HepG2 (cell line): Measurements from ENCODE around the gene SMC1A. TPM values are rescaled to one million over a fixed set of nuclear protein-coding genes. Genes with fewer than 3 reads are reported as not detected.

Experiments used
- ATAC-seq: fragments of 200-7000 bp; cut with Tn5 transposase; 3 replicates; pipeline ENCODE4 v1.9.1; 2020; ENCODE audit warnings: mild to moderate bottlenecking, moderate library complexity
- BruUV-seq: library from RNA; stranded (reverse); fragments of 400-500 nt; replicated peaks from 2 replicates; lab custom pipeline; 2021; lab: Mats Ljungman, UMichigan
- CTCF ChIA-PET: fragments of 300-600 bp; formaldehyde crosslinking; extraction: SDS; loops from one replicate; lab custom pipeline; 2021; ENCODE audit warnings: low total read pairs, inconsistent platforms, low intra/inter-chr PET ratio; lab: Yijun Ruan, JAX
- POLR2A ChIA-PET: fragments of 350-600 bp; sonication (Branson Sonifier 250); formaldehyde crosslinking; loops from one replicate; lab custom pipeline; 2020; ENCODE audit warnings: antibody characterized with exemption, inconsistent platforms; lab: Yijun Ruan, JAX
- DNase-seq: peaks from one replicate; pipeline ENCODE4 v3.0.0-alpha.2; 2015; ENCODE audit warnings: low spot score
- FAIRE-seq: peaks from 3 replicates; lab custom pipeline; 2011; peaks lifted over from hg19 to GRCh38; lab: Jason Lieb, UNC
- H2AFZ ChIP-seq: one replicate; pipeline ENCODE4 v1.6.1; 2011; ENCODE audit warnings: low read length, inconsistent platforms
- H3K27ac ChIP-seq: fragments of 300-600 bp; 3 replicates; pipeline ENCODE4 v1.8.0; 2011; ENCODE audit warnings: mixed run types, mild to moderate bottlenecking, mixed read lengths, low read length, inconsistent platforms; ENCODE audit not compliant: insufficient read depth; ENCODE audit errors: extremely low read length
- H3K27me3 ChIP-seq, 2 experiments: fragments of 200-600 bp in 1 of 2; 2 replicates in 1 of 2; 3 replicates in 1 of 2; pipeline versions ENCODE4 v1.6.0 to v1.8.0; 2011; ENCODE audit warnings: low read length in 2 of 2, mild to moderate bottlenecking in 2 of 2, moderate library complexity in 2 of 2, inconsistent platforms in 1 of 2; ENCODE audit not compliant: insufficient read depth in 2 of 2, control insufficient read depth in 1 of 2
- H3K36me3 ChIP-seq, 2 experiments: fragments of 200-600 bp in 1 of 2; replicated peaks in 1 of 2; 2 replicates in 1 of 2; 3 replicates in 1 of 2; pipeline versions ENCODE4 v1.5.1 to v1.8.0; 2011; ENCODE audit warnings: low read length in 2 of 2, inconsistent platforms in 1 of 2; ENCODE audit not compliant: insufficient read depth in 2 of 2, control insufficient read depth in 1 of 2
- H3K4me1 ChIP-seq: 2 replicates; pipeline ENCODE4 v1.5.1; 2012; ENCODE audit warnings: low read length, inconsistent platforms; ENCODE audit not compliant: insufficient read depth
- H3K4me2 ChIP-seq: 2 replicates; pipeline ENCODE4 v1.6.0; 2011; ENCODE audit warnings: low read depth, low read length, inconsistent platforms
- H3K4me3 ChIP-seq, 3 experiments: fragments of 200-600 bp in 1 of 3; sonication (generic), shearing (Covaris generic) in 1 of 3; replicated peaks in 1 of 3; 2 replicates each; pipeline ENCODE4 v1.5.1; 2011 to 2016; ENCODE audit warnings: low read length in 3 of 3, inconsistent platforms in 2 of 3, low read depth in 2 of 3, mild to moderate bottlenecking in 2 of 3, control low read depth in 1 of 3, mixed read lengths in 1 of 3; ENCODE audit not compliant: insufficient read depth in 1 of 3
- H3K79me2 ChIP-seq: one replicate; pipeline ENCODE4 v1.6.1; 2011; ENCODE audit warnings: low read length, inconsistent platforms; ENCODE audit not compliant: insufficient read depth
- H3K9ac ChIP-seq: 2 replicates; pipeline ENCODE4 v1.6.0; 2011; ENCODE audit warnings: mild to moderate bottlenecking, low read depth, low read length, inconsistent platforms; ENCODE audit not compliant: insufficient read depth
- H3K9me3 ChIP-seq: 2 replicates; pipeline ENCODE4 v1.5.1; 2012; ENCODE audit warnings: mild to moderate bottlenecking, low read length
- H4K20me1 ChIP-seq: 2 replicates; pipeline ENCODE4 v1.6.0; 2011; ENCODE audit warnings: inconsistent platforms, mild to moderate bottlenecking, low read length, moderate library complexity; ENCODE audit not compliant: insufficient read depth
- ARNT2 ChIP-seq: sonication (generic); formaldehyde crosslinking; IDR thresholded peaks from 2 replicates; pipeline ENCODE4 v1.8.0; 2022; ENCODE audit warnings: mild to moderate bottlenecking, low read depth, missing genetic modification reagents, moderate library complexity
- EED ChIP-seq: sonication (generic); formaldehyde crosslinking; IDR thresholded peaks from 2 replicates; pipeline ENCODE4 v1.5.0; 2020; ENCODE audit warnings: mild to moderate bottlenecking, missing genetic modification reagents
- TBX2 ChIP-seq: sonication (generic); formaldehyde crosslinking; IDR thresholded peaks from 2 replicates; pipeline ENCODE4 v1.5.0; 2020; ENCODE audit warnings: missing genetic modification reagents, mild to moderate bottlenecking, borderline replicate concordance
- U2AF1 ChIP-seq: fragments of 200-400 bp; formaldehyde crosslinking; optimal IDR thresholded peaks from 2 replicates; pipeline ENCODE3; 2017; ENCODE audit warnings: mild to moderate bottlenecking, low read depth, low read length
- ZNF253 ChIP-seq: sonication (generic); formaldehyde crosslinking; IDR thresholded peaks from 2 replicates; pipeline ENCODE4 v1.8.0; 2022; ENCODE audit warnings: mild to moderate bottlenecking, missing genetic modification reagents, borderline replicate concordance
- WGBS: methylation state at CpG from one replicate; pipeline ENCODE4 v1.1.6; 2017; ENCODE audit warnings: low lambda C conversion rate; 5-methylcytosine and 5-hydroxymethylcytosine counted together
- in situ Hi-C: cut with HindIII; loops from 2 replicates; pipeline ENCODE4 v1.10.0; 2017; ENCODE audit warnings: low pct_unique_long_range_greater_than_20kb; ENCODE audit not compliant: extremely low pct_ligation_motif_present
- intact Hi-C: fragments of 100-400 bp; cut with micrococcal nuclease; formaldehyde crosslinking; loops from one replicate; pipeline ENCODE4 v1.10.0; 2022; ENCODE audit not compliant: unreplicated experiment
- microRNA-seq: library from miRNA; unstranded; fragments of <30 nt; microRNA quantifications from one replicate; pipeline ENCODE4, GENCODE V29; 2020
- polyA plus RNA-seq, 8 experiments: library from polyadenylated mRNA; depleted of rRNA in 3 of 8; stranded (reverse) in 7 of 8; unstranded in 1 of 8; fragments of >200 nt; fragmentation: Illumina TruSeq in 4 of 8; extraction: Trizol in 4 of 8; gene quantifications; 2 replicates each; pipeline versions ENCODE4 v1.2.1 to v1.2.3, GENCODE V29; 2011 to 2016; ENCODE audit warnings: low read depth in 4 of 8, missing spikeins in 1 of 8, mixed read lengths in 1 of 8; ENCODE audit not compliant: insufficient read depth in 1 of 8
- small RNA-seq, 3 experiments: library from RNA; depleted of rRNA; stranded (forward); fragments of <200 nt; gene quantifications; one replicate each; pipeline ENCODE3, GENCODE V24; 2012; ENCODE audit warnings: low read depth in 2 of 3, low replicate concordance in 1 of 3; ENCODE audit not compliant: insufficient read length in 3 of 3, insufficient read depth in 2 of 3
- total RNA-seq, 5 experiments: library from RNA; depleted of rRNA; stranded (reverse); fragments of >200 nt; fragmentation: Illumina TruSeq; extraction: Trizol; gene quantifications; 2 replicates each; pipeline ENCODE4 v1.2.3, GENCODE V29; 2016; ENCODE audit warnings: low read depth in 1 of 5
- TF ChIP-seq, protein P1 (sequence below): IDR thresholded peaks from 2 replicates; pipeline ENCODE4 v1.6.1; 2016; ENCODE audit warnings: control low read depth
- TF ChIP-seq, protein P2 (sequence below): sonication (generic); formaldehyde crosslinking; IDR thresholded peaks from 2 replicates; pipeline ENCODE4 v1.5.1; 2020; ENCODE audit warnings: missing genetic modification reagents, mild to moderate bottlenecking, borderline replicate concordance

Gene SMC1A
- total and polyA plus RNA-seq, 2 of the 13 experiments (the other 11 are each of a cell fraction or from before 2014, with no cell fraction given): 9.4 to 46.6 TPM

DNA sequence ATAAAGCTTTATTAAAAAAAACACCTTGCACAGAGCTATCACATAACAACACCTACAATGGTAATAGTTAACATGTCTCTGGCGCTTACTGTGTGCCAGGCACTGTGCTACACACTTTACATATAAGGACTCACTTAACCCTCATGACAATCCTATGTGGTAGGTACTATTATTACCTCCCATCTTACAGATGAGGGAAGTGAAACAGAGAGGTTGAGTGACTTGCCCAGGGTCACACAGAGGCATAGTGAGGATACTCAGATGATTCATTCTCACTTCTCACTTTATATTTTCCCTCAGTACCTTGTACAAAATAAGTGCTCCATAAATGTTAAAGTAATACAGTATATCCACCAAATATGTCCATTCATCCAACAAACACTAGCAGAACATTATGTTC, 97.7 kb downstream of the SMC1A start:
- Histone ChIP-seq H3K27me3 (peaks cover 4 to 17% of the 10 kb centered on the region in 2 experiments; a peak in 4 of 5 replicates), H3K4me3 (no peak overlapping the region), H3K36me3 (no peaks in the 10 kb centered on the region), H3K9me3 (no peaks in the 10 kb centered on the region), H4K20me1 (no peaks in the 10 kb centered on the region), H3K27ac (no peak overlapping the region), H2AFZ (no peak overlapping the region), H3K79me2 (no peaks in the 10 kb centered on the region), H3K4me1 (no peaks in the 10 kb centered on the region), H3K4me2 (no peak overlapping the region), H3K9ac (no peak overlapping the region)
- no peak for DNase-seq
- intact Hi-C loops: no loop called here
- in situ Hi-C loops: no loop called here
- no peak for ATAC-seq
- no TSS peak for BruUV-seq
- FAIRE-seq: no peak
- WGBS: 60% methylated on average over 1 of the region's 1 CpG
- ChIA-PET CTCF (no interaction called here), POLR2A (no interaction called here)
- TF ChIP-seq ARNT2 (CRISPR knock-in tag): no peak
- TF ChIP-seq TBX2 (CRISPR knock-in tag): no peak
- TF ChIP-seq ZNF253 (CRISPR knock-in tag): no peak
- TF ChIP-seq, protein P1, sequence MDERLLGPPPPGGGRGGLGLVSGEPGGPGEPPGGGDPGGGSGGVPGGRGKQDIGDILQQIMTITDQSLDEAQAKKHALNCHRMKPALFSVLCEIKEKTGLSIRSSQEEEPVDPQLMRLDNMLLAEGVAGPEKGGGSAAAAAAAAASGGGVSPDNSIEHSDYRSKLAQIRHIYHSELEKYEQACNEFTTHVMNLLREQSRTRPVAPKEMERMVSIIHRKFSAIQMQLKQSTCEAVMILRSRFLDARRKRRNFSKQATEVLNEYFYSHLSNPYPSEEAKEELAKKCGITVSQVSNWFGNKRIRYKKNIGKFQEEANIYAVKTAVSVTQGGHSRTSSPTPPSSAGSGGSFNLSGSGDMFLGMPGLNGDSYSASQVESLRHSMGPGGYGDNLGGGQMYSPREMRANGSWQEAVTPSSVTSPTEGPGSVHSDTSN (CRISPR knock-in tag): no peak
- no peak for TF ChIP-seq U2AF1
- TF ChIP-seq EED (CRISPR knock-in tag): no peak
- TF ChIP-seq, protein P2, sequence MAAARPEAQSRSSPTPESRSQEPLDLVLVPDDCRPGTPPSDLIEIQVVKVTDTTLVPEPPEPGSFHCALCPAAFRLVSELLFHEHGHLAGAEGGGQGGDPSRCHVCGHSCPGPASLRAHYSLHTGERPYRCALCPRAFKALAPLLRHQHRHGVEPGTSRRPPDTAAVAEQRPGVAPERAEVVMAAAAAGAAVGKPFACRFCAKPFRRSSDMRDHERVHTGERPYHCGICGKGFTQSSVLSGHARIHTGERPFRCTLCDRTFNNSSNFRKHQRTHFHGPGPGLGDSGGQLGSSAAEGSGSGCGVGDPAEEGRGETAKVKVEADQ (CRISPR knock-in tag): no peak

Small RNA genes lying within 50 kb of the gene (microRNA-seq; reads per million reads assigned to microRNA genes)
- 0.68 reads per million for gene MIR6857

Small RNA genes lying within 50 kb of the gene (small RNA-seq; reads per million reads assigned to genes)
- gene AC245102.2 (0 reads per million in 3 experiments), gene MIR6857 (0 to 0.33 (median 0) reads per million in 3 experiments), gene RF00019 (0 reads per million in 3 experiments), gene VTRNA3-1P (0.10 to 34.8 (median 7.8) reads per million in 3 experiments)

Other genes starting within 250 kb of the SMC1A start
- 26.0 and 32.5 TPM in 2 replicates for gene KDM5C, start 197.4 kb downstream of the SMC1A start, total RNA-seq (2016; rRNA removed; fragmentation: Illumina TruSeq; extraction: Trizol)
- 34.0 and 46.9 TPM in 2 replicates for gene KDM5C, start 197.4 kb downstream of the SMC1A start, polyA plus RNA-seq (2011; rRNA removed)
- 0.13 and 0.17 TPM in 2 replicates for gene IQSEC2, start 141.1 kb downstream of the SMC1A start, total RNA-seq (2016; rRNA removed; fragmentation: Illumina TruSeq; extraction: Trizol)
- 0.21 TPM in 1 of 2 replicates, not detected in the other for gene IQSEC2, start 141.1 kb downstream of the SMC1A start, polyA plus RNA-seq (2011; rRNA removed)
- gene RIBC1, start 219 bp upstream of the SMC1A start, total RNA-seq (2016; rRNA removed; fragmentation: Illumina TruSeq; extraction: Trizol): 0.29 and 0.55 TPM in 2 replicates
- 0.04 TPM in 1 of 2 replicates, not detected in the other for gene RIBC1, start 219 bp upstream of the SMC1A start, polyA plus RNA-seq (2011; rRNA removed)
- gene HSD17B10, start 11.7 kb upstream of the SMC1A start, total RNA-seq (2016; rRNA removed; fragmentation: Illumina TruSeq; extraction: Trizol): 84.7 and 98.9 TPM in 2 replicates
- 68.7 and 69.0 TPM in 2 replicates for gene HSD17B10, start 11.7 kb upstream of the SMC1A start, polyA plus RNA-seq (2011; rRNA removed)